DMS 273 (cell line): ENCODE measurements around the gene LPIN1.
"Not testable (repeated sequence)": the region's sequence is repeated elsewhere in the genome, so short reads cannot be mapped to it uniquely, and the experiment has no call there.

Experiments used
- DNase-seq: peaks from one replicate; lab custom pipeline; 2025; ENCODE audit not compliant: unreplicated experiment; lab: John Stamatoyannopoulos, UW

The LPIN1 gene

GRCh38 chr2:11715987-11716652 is 30.3 kb upstream of the LPIN1 start:
- DNase-seq, result no peak

- no peak for DNase-seq
Measured at GRCh38 chr2:11716689-11717321, 29.6 kb upstream of the LPIN1 start.

- DNase-seq, result no peak
Measured at GRCh38 chr2:11717623-11718022, 28.8 kb upstream of the LPIN1 start.

GRCh38 chr2:11718606-11719005 is 27.8 kb upstream of the LPIN1 start:
- DNase-seq, result no peak

- no peak for DNase-seq
Measured at GRCh38 chr2:11719230-11719977, 27.0 kb upstream of the LPIN1 start.

- DNase-seq, result no peak
Measured at GRCh38 chr2:11720752-11721151, 25.7 kb upstream of the LPIN1 start.

- DNase-seq, result no peak
Measured at GRCh38 chr2:11722292-11723060, 24.0 kb upstream of the LPIN1 start.

- no peak for DNase-seq
Measured at GRCh38 chr2:11723061-11723371, 23.4 kb upstream of the LPIN1 start.

- no peak for DNase-seq
Measured at GRCh38 chr2:11724151-11724550, 22.3 kb upstream of the LPIN1 start.

GRCh38 chr2:11726384-11726783 is 20.0 kb upstream of the LPIN1 start:
- peak; percentile 81 for DNase-seq

GRCh38 chr2:11729362-11730212 is 16.8 kb upstream of the LPIN1 start:
- no peak for DNase-seq

- DNase-seq, result not testable (repeated sequence)
Measured at GRCh38 chr2:11731214-11731984, 15.0 kb upstream of the LPIN1 start.

GRCh38 chr2:11732587-11732986 is 13.8 kb upstream of the LPIN1 start:
- DNase-seq, result no peak

GRCh38 chr2:11737852-11738251 is 8.6 kb upstream of the LPIN1 start:
- DNase-seq, result not testable (repeated sequence)

- DNase-seq, result peak; percentile 38
Measured at GRCh38 chr2:11738589-11739436, 7.6 kb upstream of the LPIN1 start.

- DNase-seq, result no peak
Measured at GRCh38 chr2:11740723-11741122, 5.7 kb upstream of the LPIN1 start.

GRCh38 chr2:11742317-11742701 is 4.1 kb upstream of the LPIN1 start:
- DNase-seq, result no peak

GRCh38 chr2:11742702-11743357 is 3.6 kb upstream of the LPIN1 start:
- no peak for DNase-seq

- no peak for DNase-seq
Measured at GRCh38 chr2:11743366-11743765, 3.1 kb upstream of the LPIN1 start.
